CD4-positive, alpha-beta T cell treated with Interleukin-17A for 1 hour (primary cell): Measurements from ENCODE around the gene MYL6B.

Experiments used
- DNase-seq: peaks from one replicate; pipeline ENCODE4 v3.0.0-alpha.2; 2020

The MYL6B gene

GRCh38 chr12:56124133-56124532 lies 28.3 kb upstream of the MYL6B start:
- no peak for DNase-seq

GRCh38 chr12:56126732-56127239 lies 25.6 kb upstream of the MYL6B start:
- peak; percentile 24 for DNase-seq

GRCh38 chr12:56127485-56127887 lies 24.9 kb upstream of the MYL6B start:
- DNase-seq, result no peak

- peak; percentile 100 for DNase-seq
These were observed 24.3 kb upstream of the MYL6B start, which contains the start of gene ESYT1 for GRCh38 chr12:56127888-56128669. Gene ESYT1, plus strand, starts transcription at chr12:56128267. Its CDS starts 53 bp downstream, at chr12:56128320.

GRCh38 chr12:56128670-56129205 lies 23.6 kb upstream of the MYL6B start:
- DNase-seq, result no peak

GRCh38 chr12:56129206-56129941 lies 23.0 kb upstream of the MYL6B start:
- peak; percentile 87 for DNase-seq

- DNase-seq, result no peak
These were observed 22.4 kb upstream of the MYL6B start for GRCh38 chr12:56129942-56130495.

- no peak for DNase-seq
These were observed 21.5 kb upstream of the MYL6B start for GRCh38 chr12:56130876-56131275.

GRCh38 chr12:56134897-56135296 lies 17.5 kb upstream of the MYL6B start:
- DNase-seq, result no peak

GRCh38 chr12:56137853-56138571 lies 14.4 kb upstream of the MYL6B start:
- DNase-seq, result no peak

- no peak for DNase-seq
These were observed 10.2 kb upstream of the MYL6B start for GRCh38 chr12:56141946-56142784.

- DNase-seq, result peak; percentile 28
These were observed 9.2 kb upstream of the MYL6B start for GRCh38 chr12:56143217-56143616.

GRCh38 chr12:56143870-56144269 lies 8.5 kb upstream of the MYL6B start:
- DNase-seq, result no peak

- DNase-seq, result no peak
These were observed 7.2 kb upstream of the MYL6B start for GRCh38 chr12:56145217-56145616.

GRCh38 chr12:56146492-56147460 lies 5.6 kb upstream of the MYL6B start:
- no peak for DNase-seq

GRCh38 chr12:56150563-56150962 lies 1.8 kb upstream of the MYL6B start:
- DNase-seq, result peak; percentile 25

- peak; percentile 71 for DNase-seq
These were observed 685 bp upstream of the MYL6B start for GRCh38 chr12:56151672-56152131.

- DNase-seq, result no peak
These were observed 630 bp downstream of the MYL6B start for GRCh38 chr12:56152756-56153677.

- DNase-seq, result no peak
These were observed 1.3 kb downstream of the MYL6B start for GRCh38 chr12:56153678-56154065.
